Measurements from ENCODE around the gene FAM89A. TPM values are rescaled to one million over a fixed set of nuclear protein-coding genes. Genes with fewer than 3 reads are reported as not detected.

Gene FAM89A
- total RNA-seq, 1 experiment from 2014 or later: 1.5 TPM

- Mint-ChIP-seq H3K4me3 (no peak overlapping the region), H3K4me1 (peaks cover 5 to 6% of the 10 kb centered on the region in 2 experiments), H3K36me3 (ENCODE audit: insufficient read depth in 1 of 3, low read depth in 3 of 3) (no peaks in the 10 kb centered on the region), H3K27me3 (ENCODE audit: low read depth) (peaks cover 54% of the 10 kb centered on the region), H3K27ac (no peak overlapping the region), H3K9me3 (no peaks in the 10 kb centered on the region)
- peaks cover 2% of the 10 kb centered on the region for H3K23me2 ChIP-seq (ENCODE audit: insufficient read length, low read depth, low read length, poor library complexity, severe bottlenecking)
- H3T11ph ChIP-seq (ENCODE audit: low read length): no peak overlapping the region
- H2BK5ac ChIP-seq (ENCODE audit: insufficient read length, low read length): no peak overlapping the region
- no peak overlapping the region for H3K14ac ChIP-seq (ENCODE audit: insufficient read depth, low read length)
- no peaks in the 10 kb centered on the region for H4K20me1 ChIP-seq (ENCODE audit: control insufficient read depth, insufficient read depth, insufficient read length)
- no peaks in the 10 kb centered on the region for H3K9me3 ChIP-seq (ENCODE audit: control insufficient read depth, low read depth, low read length)
- H2BK15ac ChIP-seq (ENCODE audit: low read depth, low read length): no peak overlapping the region
- no peak overlapping the region for H4K5ac ChIP-seq (ENCODE audit: insufficient read length, low read depth, low read length)
- H3K56ac ChIP-seq (ENCODE audit: insufficient read length, low read depth, low read length): no peak overlapping the region
- no peak overlapping the region for H4K91ac ChIP-seq (ENCODE audit: insufficient read length, low read depth, low read length)
- no CpG with 5 or more reads among the region's 1 CpG for WGBS (ENCODE audit: extremely low coverage, insufficient read length, low lambda C conversion rate)
- no peaks in the 10 kb centered on the region for H3K27me3 ChIP-seq (ENCODE audit: insufficient read depth, low read length)
- no peak for DNase-seq
- no peak for TF ChIP-seq CTCF (conservative IDR thresholded peaks at IDR 0.05)
- no peak overlapping the region for H2AK5ac ChIP-seq (ENCODE audit: insufficient read length, low read length)
- no peak overlapping the region for H3K27ac ChIP-seq (ENCODE audit: insufficient read length, low read depth, low read length)
- no peaks in the 10 kb centered on the region for H3K4me1 ChIP-seq (ENCODE audit: insufficient read depth, low read length)
- H2BK12ac ChIP-seq (ENCODE audit: insufficient read length, low read depth, low read length): no peak overlapping the region
- no peak overlapping the region for H3K18ac ChIP-seq (ENCODE audit: insufficient read length, low read depth, low read length)
- no peaks in the 10 kb centered on the region for H3K79me2 ChIP-seq (ENCODE audit: insufficient read depth, low read length)
- H4K8ac ChIP-seq (replicated peaks; ENCODE audit: insufficient read length, low read depth, low read length): no peak overlapping the region
- H2AFZ ChIP-seq (ENCODE audit: low read length): no peak overlapping the region
- H3K23ac ChIP-seq (ENCODE audit: insufficient read length, low read depth, low read length): no peak overlapping the region
- no peak overlapping the region for H3K9ac ChIP-seq (ENCODE audit: extremely low read depth, insufficient read length, low read length)
- H2BK20ac ChIP-seq (ENCODE audit: low read depth, low read length, poor library complexity, severe bottlenecking): no peak overlapping the region
- no peak overlapping the region for H2BK120ac ChIP-seq (ENCODE audit: low read depth, low read length, poor library complexity, severe bottlenecking)
- no peak overlapping the region for H3K4ac ChIP-seq (ENCODE audit: low read depth, low read length)
- H3K4me2 ChIP-seq (ENCODE audit: insufficient read depth, insufficient read length, low read length): no peak overlapping the region
- no peaks in the 10 kb centered on the region for H3K79me1 ChIP-seq (ENCODE audit: insufficient read depth, low read depth, low read length, poor library complexity, severe bottlenecking)
These were observed 67.2 kb downstream of the FAM89A start for GRCh38 chr1:230972855-230973271.
